Activated CD4-positive, alpha-beta T cell treated with anti-CD3 and anti-CD28 coated beads, Interleukin-2, amount 10 ng/mL, durations not matched to agents 7 days and 5 days (primary cell): ENCODE data around the gene DPP3. TPM values are rescaled to one million over a fixed set of nuclear protein-coding genes. Genes with fewer than 3 reads are reported as not detected.

ENCODE experiments used
- CTCF ChIA-PET: fragments of 350-600 bp; sonication (Branson Sonifier 250); formaldehyde crosslinking; loops from one replicate; lab custom pipeline; 2021; ENCODE audit warnings: antibody characterized with exemption; lab: Charles Lee
- POLR2A ChIA-PET: fragments of 350-600 bp; sonication (Branson Sonifier 250); formaldehyde crosslinking; loops from one replicate; lab custom pipeline; 2021; ENCODE audit warnings: antibody characterized with exemption; lab: Charles Lee
- DNase-seq: peaks from one replicate; pipeline ENCODE4 v3.0.0-alpha.2; 2020
- H3K27ac Mint-ChIP-seq: one replicate; pipeline ENCODE4 v1.8.0; 2021; ENCODE audit warnings: mild to moderate bottlenecking, moderate library complexity, mixed read lengths
- H3K27me3 Mint-ChIP-seq: one replicate; pipeline ENCODE4 v1.8.0; 2021; ENCODE audit warnings: mixed read lengths
- H3K36me3 Mint-ChIP-seq: one replicate; pipeline ENCODE4 v1.8.0; 2021; ENCODE audit warnings: low read depth, mixed read lengths
- H3K4me1 Mint-ChIP-seq: one replicate; pipeline ENCODE4 v1.8.0; 2021; ENCODE audit warnings: mixed read lengths
- H3K4me3 Mint-ChIP-seq: one replicate; pipeline ENCODE4 v1.8.0; 2021; ENCODE audit warnings: mild to moderate bottlenecking, moderate library complexity, mixed read lengths
- H3K9me3 Mint-ChIP-seq: one replicate; pipeline ENCODE4 v1.8.0; 2021; ENCODE audit warnings: mixed read lengths
- total RNA-seq, 2 experiments: library from RNA; stranded (reverse); gene quantifications; one replicate each; pipeline ENCODE4 v1.2.3, GENCODE V29; 2021

DPP3 gene
- total RNA-seq, 2 experiments from 2014 or later, result 78.4 to 82.3 TPM

GRCh38 chr11:66493130-66493529 lies 12.9 kb downstream of the DPP3 start:
- H3K27ac Mint-ChIP-seq, result no peak overlapping the region
- DNase-seq, result no peak
- no peaks in the 10 kb centered on the region for H3K9me3 Mint-ChIP-seq
- no peak overlapping the region for H3K4me3 Mint-ChIP-seq
- CTCF ChIA-PET, result no interaction called here
- no peaks in the 10 kb centered on the region for H3K27me3 Mint-ChIP-seq
- peaks cover 2% of the 10 kb centered on the region for H3K4me1 Mint-ChIP-seq
- POLR2A ChIA-PET, result no interaction called here
- peaks cover 16% of the 10 kb centered on the region for H3K36me3 Mint-ChIP-seq

- H3K36me3 Mint-ChIP-seq, result peaks cover 22% of the 10 kb centered on the region
- DNase-seq, result no peak
- H3K27ac Mint-ChIP-seq, result no peak overlapping the region
- peaks cover 2% of the 10 kb centered on the region for H3K4me1 Mint-ChIP-seq
- ChIA-PET POLR2A (no interaction called here), CTCF (no interaction called here)
- H3K27me3 Mint-ChIP-seq, result no peaks in the 10 kb centered on the region
- H3K9me3 Mint-ChIP-seq, result no peaks in the 10 kb centered on the region
- no peak overlapping the region for H3K4me3 Mint-ChIP-seq
These were observed 14.2 kb downstream of the DPP3 start for GRCh38 chr11:66494458-66494857.

- Mint-ChIP-seq H3K27me3 (no peaks in the 10 kb centered on the region), H3K27ac (no peak overlapping the region), H3K36me3 (peaks cover 23% of the 10 kb centered on the region), H3K4me1 (peaks cover 2% of the 10 kb centered on the region), H3K4me3 (no peak overlapping the region), H3K9me3 (no peaks in the 10 kb centered on the region)
- POLR2A ChIA-PET, result no interaction called here
- CTCF ChIA-PET, result no interaction called here
- no peak for DNase-seq
These were observed 14.7 kb downstream of the DPP3 start for GRCh38 chr11:66494935-66495334.

GRCh38 chr11:66495401-66495854 lies 15.2 kb downstream of the DPP3 start:
- CTCF ChIA-PET, result no interaction called here
- Mint-ChIP-seq H3K27me3 (no peaks in the 10 kb centered on the region), H3K4me3 (no peak overlapping the region), H3K27ac (no peak overlapping the region), H3K4me1 (peaks cover 2% of the 10 kb centered on the region), H3K36me3 (peaks cover 23% of the 10 kb centered on the region), H3K9me3 (no peaks in the 10 kb centered on the region)
- DNase-seq, result no peak
- POLR2A ChIA-PET, result no interaction called here

DNA sequence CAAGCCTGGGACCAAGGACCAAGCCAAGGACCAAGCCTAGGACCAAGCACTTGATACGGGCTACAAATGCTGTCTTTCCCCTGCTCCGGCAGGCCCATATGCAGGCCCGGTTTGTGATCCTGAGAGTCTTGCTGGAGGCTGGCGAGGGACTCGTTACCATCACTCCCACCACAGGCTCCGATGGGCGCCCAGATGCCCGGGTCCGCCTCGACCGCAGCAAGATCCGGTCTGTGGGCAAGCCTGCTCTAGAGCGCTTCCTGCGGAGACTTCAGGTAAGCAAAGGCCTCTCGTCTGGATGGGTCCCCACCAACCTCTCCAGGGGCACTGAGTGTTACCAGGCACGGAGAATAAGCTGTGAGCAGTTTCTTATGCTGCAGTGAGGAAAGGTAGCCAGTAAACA lies 17.0 kb downstream of the DPP3 start:
- no peaks in the 10 kb centered on the region for H3K27me3 Mint-ChIP-seq
- DNase-seq, result no peak
- ChIA-PET CTCF (interaction anchor here (0.6 to 1.2 kb wide), 2 partner anchors 10 to 323 kb away, joined by 3 read pairs; no protein-coding TSS in a partner anchor), POLR2A (no interaction called here)
- H3K27ac Mint-ChIP-seq, result no peak overlapping the region
- no peaks in the 10 kb centered on the region for H3K9me3 Mint-ChIP-seq
- no peak overlapping the region for H3K4me3 Mint-ChIP-seq
- peaks cover 29% of the 10 kb centered on the region for H3K36me3 Mint-ChIP-seq
- H3K4me1 Mint-ChIP-seq, result peaks cover 2% of the 10 kb centered on the region

GRCh38 chr11:66498506-66498905 lies 18.3 kb downstream of the DPP3 start:
- Mint-ChIP-seq H3K36me3 (peaks cover 23% of the 10 kb centered on the region), H3K27me3 (no peaks in the 10 kb centered on the region), H3K9me3 (no peaks in the 10 kb centered on the region), H3K4me3 (no peak overlapping the region), H3K27ac (no peak overlapping the region), H3K4me1 (no peaks in the 10 kb centered on the region)
- ChIA-PET CTCF (no interaction called here), POLR2A (no interaction called here)
- DNase-seq, result no peak

DNA sequence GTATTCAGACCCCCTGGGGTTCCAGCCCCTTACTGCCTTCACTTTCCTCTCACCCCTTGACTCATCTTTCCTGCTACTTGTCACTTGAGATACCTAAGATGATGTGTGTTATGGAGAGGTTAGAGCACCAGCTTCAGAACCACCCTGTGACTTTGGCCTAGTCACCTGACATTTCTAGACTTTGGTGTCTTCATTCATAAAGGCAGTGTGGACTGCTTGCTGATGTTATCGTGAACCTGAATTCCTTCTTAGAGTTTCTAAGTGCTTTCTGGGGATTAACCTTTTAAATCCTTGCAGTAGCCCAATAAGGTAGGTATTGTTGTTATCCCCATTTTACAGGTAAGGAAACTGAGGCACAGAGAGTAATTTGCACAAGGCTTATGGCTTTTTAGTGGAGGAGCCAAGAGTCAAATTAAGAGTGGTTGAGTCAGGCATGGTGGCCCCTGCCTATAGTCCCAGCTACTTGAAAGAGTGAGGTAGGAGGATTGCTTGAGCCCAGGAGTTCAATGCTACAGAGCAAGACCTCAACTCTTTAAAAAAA lies 25.1 kb downstream of the DPP3 start:
- CTCF ChIA-PET, result interaction anchor here (1.0 to 1.2 kb wide), 2 partner anchors 14 to 96 kb away, joined by 3 read pairs; no protein-coding TSS in a partner anchor
- peaks cover 7% of the 10 kb centered on the region for H3K4me1 Mint-ChIP-seq
- DNase-seq, result no peak
- H3K27me3 Mint-ChIP-seq, result no peaks in the 10 kb centered on the region
- POLR2A ChIA-PET, result no interaction called here
- no peak overlapping the region for H3K27ac Mint-ChIP-seq
- no peaks in the 10 kb centered on the region for H3K9me3 Mint-ChIP-seq
- H3K36me3 Mint-ChIP-seq, result peaks cover 21% of the 10 kb centered on the region
- H3K4me3 Mint-ChIP-seq, result no peak overlapping the region

- peak overlapping the region; percentile 31 for H3K27ac Mint-ChIP-seq
- H3K36me3 Mint-ChIP-seq, result peaks cover 16% of the 10 kb centered on the region
- no peaks in the 10 kb centered on the region for H3K9me3 Mint-ChIP-seq
- POLR2A ChIA-PET, result no interaction called here
- CTCF ChIA-PET, result no interaction called here
- peak; percentile 12 for DNase-seq
- peaks cover 18% of the 10 kb centered on the region for H3K4me1 Mint-ChIP-seq
- H3K4me3 Mint-ChIP-seq, result no peak overlapping the region
- H3K27me3 Mint-ChIP-seq, result no peaks in the 10 kb centered on the region
These were observed 28.9 kb downstream of the DPP3 start for GRCh38 chr11:66509131-66509561.

DNA sequence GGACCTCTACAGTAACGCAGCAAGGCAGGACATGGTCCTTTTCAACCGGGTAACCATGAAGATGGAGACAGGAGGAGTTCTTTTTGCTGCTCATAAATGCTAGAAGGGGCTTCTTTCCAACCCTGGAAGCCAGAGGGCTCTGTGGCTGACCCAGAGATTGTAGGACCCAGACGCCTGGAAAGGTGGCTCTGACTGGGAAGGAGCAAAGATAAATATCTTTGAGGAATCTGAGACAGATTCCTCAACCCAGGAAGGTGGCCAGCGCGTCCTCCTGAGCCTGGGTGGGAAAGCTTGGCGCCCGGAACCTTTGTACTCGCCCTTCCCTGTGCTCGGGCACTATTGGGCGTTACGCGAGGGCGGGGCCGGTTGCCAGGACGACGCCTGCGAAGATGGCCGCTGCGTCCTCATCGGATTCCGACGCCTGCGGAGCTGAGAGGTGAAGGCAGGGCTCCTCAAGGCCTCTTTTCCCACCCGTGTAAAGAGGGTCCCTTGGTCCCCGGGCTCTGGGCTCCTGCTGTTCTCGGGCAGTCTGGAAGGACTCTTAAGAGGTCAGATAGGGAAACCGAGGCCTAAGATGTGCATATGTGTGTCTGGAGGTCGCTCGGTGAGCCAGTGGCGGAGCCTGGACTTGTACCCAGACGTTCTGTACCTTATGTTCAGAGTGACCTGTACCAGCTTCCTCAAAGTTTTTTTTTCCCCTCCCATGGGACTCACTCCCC lies 30.2 kb downstream of the DPP3 start, which contains the start of gene BBS1:
Gene BBS1, plus strand, starts transcription at position 365 of the 719 bp plus-strand sequence. Its CDS starts 25 bp downstream, at position 390.
- Mint-ChIP-seq H3K4me3 (peak within 1 kb of the TSS; percentile 86), H3K27me3 (no peaks in the 10 kb centered on the region), H3K4me1 (peaks cover 18% of the 10 kb centered on the region), H3K9me3 (no peaks in the 10 kb centered on the region), H3K27ac (peak within 1 kb of the TSS; percentile 66), H3K36me3 (peaks cover 12% of the 10 kb centered on the region)
- ChIA-PET CTCF (interaction anchor here (0.9 to 1.3 kb wide), 3 partner anchors 9 to 168 kb away, joined by 3 to 4 read pairs (median 3); no protein-coding TSS in a partner anchor), POLR2A (no interaction called here)
- peak; percentile 84 for DNase-seq

DNA sequence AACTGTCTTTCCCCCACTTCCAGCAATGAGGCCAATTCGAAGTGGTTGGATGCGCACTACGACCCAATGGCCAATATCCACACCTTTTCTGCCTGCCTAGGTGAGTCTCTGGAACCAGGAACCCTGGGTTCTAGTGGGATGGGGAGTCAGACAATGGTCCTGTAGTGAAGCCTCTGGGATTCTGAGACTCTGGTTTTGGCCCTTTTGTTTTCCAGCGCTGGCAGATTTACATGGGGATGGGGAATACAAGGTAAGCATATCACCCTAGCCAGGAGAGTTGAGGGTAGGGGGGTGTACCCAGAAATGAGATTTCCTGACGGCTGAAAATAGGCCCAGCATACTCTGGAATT lies 30.7 kb downstream of the DPP3 start:
- peak overlapping the region; percentile 66 for H3K27ac Mint-ChIP-seq
- no peaks in the 10 kb centered on the region for H3K9me3 Mint-ChIP-seq
- peak overlapping the region; percentile 86 for H3K4me3 Mint-ChIP-seq
- CTCF ChIA-PET, result interaction anchor here (0.9 to 1.3 kb wide), 3 partner anchors 9 to 167 kb away, joined by 3 to 4 read pairs (median 3); no protein-coding TSS in a partner anchor
- H3K4me1 Mint-ChIP-seq, result peaks cover 18% of the 10 kb centered on the region
- H3K36me3 Mint-ChIP-seq, result peaks cover 12% of the 10 kb centered on the region
- POLR2A ChIA-PET, result no interaction called here
- no peak for DNase-seq
- H3K27me3 Mint-ChIP-seq, result no peaks in the 10 kb centered on the region

DNA sequence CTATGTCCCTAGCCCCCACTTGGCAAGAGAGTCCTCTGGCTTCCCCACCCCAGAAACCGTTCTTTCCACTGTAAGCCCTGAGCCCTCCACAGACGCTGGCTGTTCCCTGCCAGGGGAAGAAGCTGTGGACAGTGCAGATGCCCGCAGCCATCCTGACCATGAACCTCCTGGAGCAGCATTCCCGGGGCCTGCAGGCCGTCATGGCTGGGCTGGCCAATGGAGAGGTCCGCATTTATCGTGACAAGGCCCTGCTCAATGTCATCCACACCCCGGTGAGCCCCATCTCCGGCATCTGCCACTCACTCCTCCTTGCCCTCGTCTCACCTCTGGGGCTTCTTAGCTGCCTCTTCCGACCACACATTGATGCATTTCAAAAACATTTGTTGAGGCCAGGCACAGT lies 43.4 kb downstream of the DPP3 start:
- Mint-ChIP-seq H3K27ac (no peak overlapping the region), H3K9me3 (no peaks in the 10 kb centered on the region), H3K36me3 (peaks cover 5% of the 10 kb centered on the region), H3K27me3 (no peaks in the 10 kb centered on the region), H3K4me3 (no peak overlapping the region), H3K4me1 (no peaks in the 10 kb centered on the region)
- DNase-seq, result no peak
- POLR2A ChIA-PET, result no interaction called here
- CTCF ChIA-PET, result no interaction called here

- H3K27ac Mint-ChIP-seq, result no peak overlapping the region
- CTCF ChIA-PET, result no interaction called here
- POLR2A ChIA-PET, result no interaction called here
- H3K4me3 Mint-ChIP-seq, result no peak overlapping the region
- H3K36me3 Mint-ChIP-seq, result peaks cover 5% of the 10 kb centered on the region
- no peaks in the 10 kb centered on the region for H3K9me3 Mint-ChIP-seq
- no peak for DNase-seq
- H3K27me3 Mint-ChIP-seq, result no peaks in the 10 kb centered on the region
- H3K4me1 Mint-ChIP-seq, result no peaks in the 10 kb centered on the region
These were observed 44.2 kb downstream of the DPP3 start for GRCh38 chr11:66524304-66525040.

DNA sequence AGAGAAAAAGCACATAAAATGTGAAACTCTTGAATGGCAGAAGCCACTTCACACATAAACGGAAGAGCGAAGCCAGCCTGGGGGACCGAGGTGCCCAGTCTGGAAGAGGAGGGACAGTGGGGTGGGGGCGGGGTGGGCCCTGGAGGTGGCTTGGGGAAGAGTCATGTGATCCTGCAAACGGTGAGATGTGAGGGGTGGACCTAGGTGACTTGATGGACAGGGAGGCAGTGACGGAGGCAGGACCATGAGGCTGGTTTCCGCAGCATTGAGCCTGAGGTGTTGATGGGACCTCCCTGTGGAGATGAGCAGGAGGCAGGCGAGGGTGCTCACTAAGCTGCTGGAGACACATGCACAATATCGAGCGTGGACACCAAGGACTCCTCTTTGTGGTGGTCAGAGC lies 48.8 kb downstream of the DPP3 start:
- no peaks in the 10 kb centered on the region for H3K27me3 Mint-ChIP-seq
- H3K4me3 Mint-ChIP-seq, result no peak overlapping the region
- DNase-seq, result no peak
- H3K4me1 Mint-ChIP-seq, result no peaks in the 10 kb centered on the region
- ChIA-PET POLR2A (no interaction called here), CTCF (interaction anchor here (0.9 kb wide), 1 partner anchor 1145 kb away, joined by 3 read pairs; no protein-coding TSS in a partner anchor)
- H3K9me3 Mint-ChIP-seq, result no peaks in the 10 kb centered on the region
- no peak overlapping the region for H3K27ac Mint-ChIP-seq
- no peaks in the 10 kb centered on the region for H3K36me3 Mint-ChIP-seq
